NCI-H2029 treated with DMSO at 0.1 percent for 48 hours (cell line): ENCODE data around the gene KANK3.
A peak's percentile ranks its signal among the peaks of the same experiment; 100 is the strongest.
"Not testable (repeated sequence)": the region's sequence is repeated elsewhere in the genome, so short reads cannot be mapped to it uniquely, and the experiment has no call there.

Source experiments
- DNase-seq: peaks from one replicate; lab custom pipeline; 2025; lab: John Stamatoyannopoulos, UW

The KANK3 gene

GRCh38 chr19:8316351-8317125 lies 26.5 kb downstream of the KANK3 start:
- DNase-seq: no peak

- DNase-seq: not testable (repeated sequence)
Measured at GRCh38 chr19:8314981-8315640, 28.0 kb downstream of the KANK3 start.

GRCh38 chr19:8311461-8312260 lies 31.4 kb downstream of the KANK3 start:
- no peak for DNase-seq

GRCh38 chr19:8310342-8311055 lies 32.6 kb downstream of the KANK3 start:
- DNase-seq: no peak

GRCh38 chr19:8308891-8309291 lies 34.2 kb downstream of the KANK3 start:
- DNase-seq: no peak

GRCh38 chr19:8307965-8308866 lies 34.8 kb downstream of the KANK3 start, which contains the start of gene CD320:
CD320 (minus strand) TSS chr19:8308358; CDS start chr19:8308290, 68 bp downstream.
- peak; percentile 90 for DNase-seq

- no peak for DNase-seq
Measured at GRCh38 chr19:8307400-8307964, 35.6 kb downstream of the KANK3 start.

GRCh38 chr19:8306235-8307054 lies 36.6 kb downstream of the KANK3 start:
- DNase-seq: no peak

- no peak for DNase-seq
Measured at GRCh38 chr19:8305798-8306197, 37.3 kb downstream of the KANK3 start.

- no peak for DNase-seq
Measured at GRCh38 chr19:8304841-8305621, 38.0 kb downstream of the KANK3 start.

GRCh38 chr19:8302734-8303133 lies 40.3 kb downstream of the KANK3 start:
- no peak for DNase-seq

GRCh38 chr19:8302357-8302691 lies 40.7 kb downstream of the KANK3 start:
- no peak for DNase-seq

- not testable (repeated sequence) for DNase-seq
Measured at GRCh38 chr19:8291337-8291736, 51.7 kb downstream of the KANK3 start.

GRCh38 chr19:8276508-8276907 lies 66.6 kb downstream of the KANK3 start:
- not testable (repeated sequence) for DNase-seq
